ENCODE measurements around the gene ALOX5AP. TPM values are rescaled to one million over a fixed set of nuclear protein-coding genes. Genes with fewer than 3 reads are reported as not detected.

ALOX5AP gene
- total RNA-seq, 1 donor from 2014 or later: 40.9 TPM

DNA sequence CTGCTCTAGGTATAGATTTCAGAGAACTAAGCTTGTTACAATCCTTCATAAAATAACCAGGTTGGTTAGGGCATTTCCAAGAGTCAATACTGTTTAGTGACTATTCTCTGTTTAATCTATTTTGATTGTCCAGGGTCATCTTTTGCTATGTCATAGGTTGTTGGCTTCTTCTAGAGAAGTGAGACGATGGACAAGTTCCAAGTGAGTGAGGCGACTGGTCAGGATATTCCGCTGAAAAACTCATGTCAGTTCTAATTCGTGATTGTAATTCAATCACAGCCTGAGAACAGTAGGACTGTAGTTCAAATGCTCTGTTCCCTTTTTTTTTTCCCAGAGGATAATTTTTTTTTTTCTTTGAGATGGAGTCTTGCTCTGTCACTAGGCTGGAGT is 15.8 kb upstream of the ALOX5AP start:
- no peak overlapping the region for H3K4me3 Mint-ChIP-seq (ENCODE audit: low read depth)
- no peak for DNase-seq (ENCODE audit: low spot score)
- intact Hi-C loops (cut with micrococcal nuclease): no loop called here
- no peak overlapping the region for H3K27ac Mint-ChIP-seq
- peaks cover 24% of the 10 kb centered on the region for H3K4me1 Mint-ChIP-seq (ENCODE audit: low read depth)
- no peaks in the 10 kb centered on the region for H3K36me3 Mint-ChIP-seq (ENCODE audit: low read depth)
- no peaks in the 10 kb centered on the region for H3K9me3 Mint-ChIP-seq
- H3K27me3 Mint-ChIP-seq (ENCODE audit: low read depth): peaks cover 7% of the 10 kb centered on the region

GRCh38 chr13:30720172-30720869 is 15.0 kb upstream of the ALOX5AP start:
- Mint-ChIP-seq H3K27ac (no peak overlapping the region), H3K4me3 (ENCODE audit: low read depth) (no peak overlapping the region), H3K4me1 (ENCODE audit: low read depth) (peaks cover 24% of the 10 kb centered on the region), H3K9me3 (no peaks in the 10 kb centered on the region), H3K36me3 (ENCODE audit: low read depth) (no peaks in the 10 kb centered on the region), H3K27me3 (ENCODE audit: low read depth) (peaks cover 7% of the 10 kb centered on the region)
- intact Hi-C loops (cut with micrococcal nuclease): loop anchor here (2.0 kb wide), 1 partner anchor 20 kb away; no protein-coding TSS in a partner anchor
- DNase-seq (ENCODE audit: low spot score): no peak

GRCh38 chr13:30721936-30722335 is 13.4 kb upstream of the ALOX5AP start:
- DNase-seq (ENCODE audit: low spot score): no peak
- intact Hi-C loops (cut with micrococcal nuclease): loop anchor here (2.0 kb wide), 1 partner anchor 19 kb away; no protein-coding TSS in a partner anchor
- Mint-ChIP-seq H3K27me3 (ENCODE audit: low read depth) (peaks cover 7% of the 10 kb centered on the region), H3K9me3 (no peaks in the 10 kb centered on the region), H3K27ac (no peak overlapping the region), H3K4me3 (ENCODE audit: low read depth) (no peak overlapping the region), H3K4me1 (ENCODE audit: low read depth) (peaks cover 24% of the 10 kb centered on the region), H3K36me3 (ENCODE audit: low read depth) (no peaks in the 10 kb centered on the region)

DNA sequence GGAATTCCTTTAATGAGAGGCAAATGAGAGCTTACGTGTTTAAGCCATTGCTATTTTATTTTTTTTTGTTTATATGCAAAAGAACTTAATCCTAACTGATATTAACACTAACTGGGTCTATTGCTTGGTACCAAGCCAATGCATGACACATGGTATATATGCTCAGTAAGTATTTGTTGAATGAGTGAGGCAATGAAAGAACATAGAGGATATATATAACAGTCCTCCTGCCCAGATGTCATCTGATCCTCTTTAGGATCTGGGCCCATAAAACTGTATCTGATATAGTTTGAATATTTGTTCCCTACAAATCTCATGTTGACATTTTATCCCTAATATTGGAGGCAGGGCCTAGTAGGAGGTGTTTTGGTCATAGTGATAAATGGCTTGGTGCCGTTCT is 13.0 kb upstream of the ALOX5AP start:
- H3K4me3 Mint-ChIP-seq (ENCODE audit: low read depth): no peak overlapping the region
- peaks cover 24% of the 10 kb centered on the region for H3K4me1 Mint-ChIP-seq (ENCODE audit: low read depth)
- no peak for DNase-seq (ENCODE audit: low spot score)
- intact Hi-C loops (cut with micrococcal nuclease): no loop called here
- H3K27me3 Mint-ChIP-seq (ENCODE audit: low read depth): peaks cover 7% of the 10 kb centered on the region
- no peak overlapping the region for H3K27ac Mint-ChIP-seq
- H3K36me3 Mint-ChIP-seq (ENCODE audit: low read depth): no peaks in the 10 kb centered on the region
- no peaks in the 10 kb centered on the region for H3K9me3 Mint-ChIP-seq

GRCh38 chr13:30724778-30725177 is 10.6 kb upstream of the ALOX5AP start:
- DNase-seq (ENCODE audit: low spot score): no peak
- peaks cover 19% of the 10 kb centered on the region for H3K4me1 Mint-ChIP-seq (ENCODE audit: low read depth)
- no peak overlapping the region for H3K4me3 Mint-ChIP-seq (ENCODE audit: low read depth)
- H3K9me3 Mint-ChIP-seq: no peaks in the 10 kb centered on the region
- intact Hi-C loops (cut with micrococcal nuclease): loop anchor here (2.0 to 5.0 kb wide), 2 partner anchors 14 to 37 kb away; no protein-coding TSS in a partner anchor
- H3K27ac Mint-ChIP-seq: no peak overlapping the region
- no peaks in the 10 kb centered on the region for H3K36me3 Mint-ChIP-seq (ENCODE audit: low read depth)
- peaks cover 7% of the 10 kb centered on the region for H3K27me3 Mint-ChIP-seq (ENCODE audit: low read depth)

DNA sequence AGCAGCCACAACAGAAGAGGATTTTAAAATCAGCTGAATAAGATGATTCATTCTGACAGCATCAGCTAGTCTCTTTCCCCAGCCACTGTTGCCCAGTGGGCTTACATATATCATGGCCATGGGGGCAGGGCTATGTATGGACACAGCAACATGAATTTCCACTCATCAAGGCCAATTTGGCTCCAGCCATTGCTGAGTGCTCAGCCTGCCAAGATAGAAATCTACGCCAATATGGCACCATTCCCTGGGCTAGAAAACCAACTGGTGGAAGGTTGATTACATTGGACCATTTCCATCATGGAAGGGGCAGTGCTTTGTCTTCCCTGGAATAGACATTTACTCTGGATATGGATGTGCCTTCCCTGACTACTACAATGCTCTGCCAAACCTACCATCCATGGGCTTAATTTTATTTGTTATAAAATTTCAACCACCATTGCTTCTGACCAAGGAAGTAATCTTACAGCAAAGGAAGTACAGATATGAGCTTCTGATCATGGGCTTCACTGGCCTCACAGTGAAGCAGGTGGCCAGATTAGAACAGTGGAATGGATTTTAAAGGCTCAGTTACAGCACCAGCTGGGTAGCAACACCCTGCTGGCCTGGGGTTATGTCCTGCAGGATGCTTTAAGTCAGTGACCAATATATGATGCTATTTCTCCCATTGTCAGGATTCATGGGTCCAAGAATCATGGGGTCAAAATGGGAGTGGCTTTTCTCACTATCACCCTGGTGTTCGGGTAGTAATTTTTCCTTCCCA is 9.8 kb upstream of the ALOX5AP start:
- H3K27ac Mint-ChIP-seq: no peak overlapping the region
- peaks cover 14% of the 10 kb centered on the region for H3K4me1 Mint-ChIP-seq (ENCODE audit: low read depth)
- H3K4me3 Mint-ChIP-seq (ENCODE audit: low read depth): no peak overlapping the region
- H3K36me3 Mint-ChIP-seq (ENCODE audit: low read depth): no peaks in the 10 kb centered on the region
- intact Hi-C loops (cut with micrococcal nuclease): loop anchor here (2.0 to 5.0 kb wide), 2 partner anchors 15 to 38 kb away; no protein-coding TSS in a partner anchor
- H3K9me3 Mint-ChIP-seq: no peaks in the 10 kb centered on the region
- no peak for DNase-seq (ENCODE audit: low spot score)
- peaks cover 7% of the 10 kb centered on the region for H3K27me3 Mint-ChIP-seq (ENCODE audit: low read depth)

DNA sequence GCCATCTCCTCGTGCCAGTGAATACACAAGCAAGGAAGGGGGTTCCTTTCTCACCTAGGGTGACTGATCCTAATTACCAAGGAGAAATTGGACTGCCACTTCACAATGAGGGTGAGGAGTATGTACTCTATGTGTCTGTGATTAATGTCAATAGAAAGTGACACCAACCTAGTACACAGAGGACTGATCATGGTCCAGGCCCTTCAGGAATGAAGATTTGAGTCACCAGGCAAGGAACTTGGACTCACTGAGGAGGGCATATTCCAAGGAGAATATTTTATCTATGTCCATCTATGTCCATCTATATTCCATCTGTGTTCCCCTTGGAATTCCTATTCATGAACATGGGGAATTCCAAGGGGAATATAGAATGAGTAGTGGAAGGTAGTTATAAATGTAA is 9.2 kb upstream of the ALOX5AP start:
- Mint-ChIP-seq H3K4me1 (ENCODE audit: low read depth) (peaks cover 7% of the 10 kb centered on the region), H3K36me3 (ENCODE audit: low read depth) (no peaks in the 10 kb centered on the region), H3K4me3 (ENCODE audit: low read depth) (no peak overlapping the region), H3K9me3 (no peaks in the 10 kb centered on the region), H3K27me3 (ENCODE audit: low read depth) (peaks cover 7% of the 10 kb centered on the region), H3K27ac (no peak overlapping the region)
- DNase-seq (ENCODE audit: low spot score): no peak
- intact Hi-C loops (cut with micrococcal nuclease): loop anchor here (5.0 kb wide), 1 partner anchor 39 kb away; no protein-coding TSS in a partner anchor

GRCh38 chr13:30727491-30728355 is 7.6 kb upstream of the ALOX5AP start:
- Mint-ChIP-seq H3K27ac (no peak overlapping the region), H3K4me3 (ENCODE audit: low read depth) (no peak overlapping the region), H3K36me3 (ENCODE audit: low read depth) (no peaks in the 10 kb centered on the region), H3K9me3 (no peaks in the 10 kb centered on the region), H3K4me1 (ENCODE audit: low read depth) (peaks cover 2% of the 10 kb centered on the region), H3K27me3 (ENCODE audit: low read depth) (peaks cover 2% of the 10 kb centered on the region)
- intact Hi-C loops (cut with micrococcal nuclease): loop anchor here (5.0 kb wide), 1 partner anchor 40 kb away; no protein-coding TSS in a partner anchor
- no peak for DNase-seq (ENCODE audit: low spot score)

DNA sequence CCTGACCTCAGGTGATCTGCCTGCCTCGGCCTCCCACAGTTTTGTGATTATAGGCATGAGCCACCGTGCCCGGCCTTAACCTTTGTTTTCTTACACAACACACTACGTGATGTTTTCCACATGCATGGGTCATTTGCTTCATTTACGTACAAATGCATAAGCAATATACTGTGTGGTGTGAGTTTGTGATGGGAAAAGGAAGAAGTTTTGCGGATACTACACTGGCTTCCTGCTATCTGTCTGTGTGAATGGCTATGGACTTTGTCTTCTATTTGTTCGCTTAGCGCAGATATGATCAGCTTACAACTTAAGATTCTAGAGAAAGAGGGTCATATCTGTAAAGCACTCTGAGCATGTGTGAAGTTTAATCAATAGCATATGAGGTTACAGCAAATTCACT is 5.5 kb upstream of the ALOX5AP start:
- Mint-ChIP-seq H3K4me3 (ENCODE audit: low read depth) (no peak overlapping the region), H3K27ac (no peak overlapping the region), H3K27me3 (ENCODE audit: low read depth) (peaks cover 2% of the 10 kb centered on the region), H3K9me3 (no peaks in the 10 kb centered on the region), H3K36me3 (ENCODE audit: low read depth) (no peaks in the 10 kb centered on the region), H3K4me1 (ENCODE audit: low read depth) (peaks cover 11% of the 10 kb centered on the region)
- intact Hi-C loops (cut with micrococcal nuclease): loop anchor here (5.0 kb wide), 1 partner anchor 42 kb away; no protein-coding TSS in a partner anchor
- no peak for DNase-seq (ENCODE audit: low spot score)

DNA sequence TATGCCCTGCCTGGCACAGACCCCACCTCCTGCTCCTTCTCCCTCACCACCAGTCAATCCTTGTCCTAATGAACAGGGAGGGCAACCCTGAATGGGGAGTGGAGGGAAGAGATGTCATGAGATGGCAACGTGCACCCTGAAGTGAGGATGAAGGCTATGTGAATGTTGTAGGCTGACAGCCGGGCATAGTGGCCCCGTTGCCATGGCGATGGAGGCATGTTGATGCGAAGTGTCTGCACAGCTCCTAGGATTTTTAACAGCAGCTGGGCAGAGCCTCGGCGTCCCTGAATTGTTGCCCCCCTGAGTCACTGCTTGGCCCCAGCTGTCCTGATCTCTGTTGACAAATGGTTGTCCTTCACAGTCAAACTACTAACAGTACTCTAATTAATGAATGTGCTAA is 4.8 kb upstream of the ALOX5AP start:
- no peak overlapping the region for H3K4me3 Mint-ChIP-seq (ENCODE audit: low read depth)
- no peak for DNase-seq (ENCODE audit: low spot score)
- intact Hi-C loops (cut with micrococcal nuclease): no loop called here
- H3K4me1 Mint-ChIP-seq (ENCODE audit: low read depth): peaks cover 18% of the 10 kb centered on the region
- no peaks in the 10 kb centered on the region for H3K9me3 Mint-ChIP-seq
- H3K27ac Mint-ChIP-seq: no peak overlapping the region
- H3K36me3 Mint-ChIP-seq (ENCODE audit: low read depth): no peaks in the 10 kb centered on the region
- peaks cover 2% of the 10 kb centered on the region for H3K27me3 Mint-ChIP-seq (ENCODE audit: low read depth)

DNA sequence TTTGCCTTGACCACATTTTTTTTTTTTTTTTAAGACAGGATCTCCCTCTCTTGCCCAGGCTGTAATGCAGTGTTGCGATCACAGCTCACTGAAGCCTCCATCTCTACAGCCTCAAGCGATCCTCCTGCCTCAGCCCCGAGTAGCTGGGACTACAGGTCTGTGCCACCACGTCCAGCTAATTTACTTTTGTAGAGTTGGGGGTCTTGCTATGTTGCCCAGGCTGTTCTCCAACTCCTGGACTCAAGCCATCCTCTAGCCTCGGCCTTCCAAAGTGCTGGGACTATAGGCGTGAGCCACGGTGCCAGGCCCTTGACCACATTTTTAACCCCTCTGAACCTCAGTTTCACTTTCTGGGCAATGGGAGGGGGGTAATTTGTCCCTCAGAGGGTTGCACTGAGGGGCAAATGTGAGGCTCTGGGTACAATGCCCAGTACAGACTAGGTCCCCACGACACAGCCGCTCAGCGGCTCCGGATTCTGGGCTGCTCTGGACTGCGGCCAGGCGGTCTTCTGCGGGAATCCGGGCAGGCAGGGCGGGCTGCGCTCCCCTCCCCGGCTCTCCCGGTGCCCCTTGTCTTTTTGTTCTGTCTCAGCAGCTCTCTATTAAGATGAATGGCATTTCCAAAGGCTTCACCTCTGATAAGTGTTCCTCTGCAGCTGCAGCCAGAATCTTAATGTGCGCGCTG is 3.8 kb upstream of the ALOX5AP start:
- no peak for DNase-seq (ENCODE audit: low spot score)
- Mint-ChIP-seq H3K36me3 (ENCODE audit: low read depth) (no peaks in the 10 kb centered on the region), H3K27me3 (ENCODE audit: low read depth) (peaks cover 2% of the 10 kb centered on the region), H3K9me3 (no peaks in the 10 kb centered on the region), H3K27ac (no peak overlapping the region), H3K4me1 (ENCODE audit: low read depth) (peaks cover 25% of the 10 kb centered on the region), H3K4me3 (ENCODE audit: low read depth) (no peak overlapping the region)
- intact Hi-C loops (cut with micrococcal nuclease): no loop called here

- Mint-ChIP-seq H3K27ac (no peak overlapping the region), H3K36me3 (ENCODE audit: low read depth) (no peaks in the 10 kb centered on the region), H3K9me3 (no peaks in the 10 kb centered on the region), H3K4me3 (ENCODE audit: low read depth) (no peak overlapping the region), H3K27me3 (ENCODE audit: low read depth) (peaks cover 2% of the 10 kb centered on the region), H3K4me1 (ENCODE audit: low read depth) (peaks cover 30% of the 10 kb centered on the region)
- intact Hi-C loops (cut with micrococcal nuclease): no loop called here
- DNase-seq (ENCODE audit: low spot score): no peak
Measured at GRCh38 chr13:30732046-30732390, 3.3 kb upstream of the ALOX5AP start.

All from activated T-helper 2 cell treated with anti-CD3 and anti-CD28 coated beads, Interferon-gamma antibody, Interleukin-2, Interleukin-4, amounts not matched to agents 10 μg/mL and 5 μg/mL and 100 μg/mL, durations not matched to agents 14 hours and 24 hours and 36 hours (primary cell).